Ishikawa (cell line): Measurements from ENCODE around the gene EGF.

Source experiments
- CEBPB ChIP-seq: IDR thresholded peaks from 2 replicates; pipeline ENCODE4 v1.6.1; 2012
- CREB1 ChIP-seq: IDR thresholded peaks from 2 replicates; pipeline ENCODE4 v1.6.1; 2012; ENCODE audit warnings: low read depth
- EGR1 ChIP-seq: IDR thresholded peaks from 2 replicates; pipeline ENCODE4 v1.6.1; 2012
- EP300 ChIP-seq: IDR thresholded peaks from 2 replicates; pipeline ENCODE4 v1.6.1; 2012; ENCODE audit warnings: borderline replicate concordance
- FOXM1 ChIP-seq: IDR thresholded peaks from 2 replicates; pipeline ENCODE4 v1.6.1; 2012; ENCODE audit warnings: low read depth, borderline replicate concordance
- MAX ChIP-seq: IDR thresholded peaks from 2 replicates; pipeline ENCODE4 v1.6.1; 2012
- NFIC ChIP-seq: IDR thresholded peaks from 2 replicates; pipeline ENCODE4 v1.6.1; 2012
- RAD21 ChIP-seq: IDR thresholded peaks from 2 replicates; pipeline ENCODE4 v1.6.1; 2012; ENCODE audit warnings: low read depth
- REST ChIP-seq: IDR thresholded peaks from 2 replicates; pipeline ENCODE4 v1.6.1; 2012; ENCODE audit warnings: low read depth, mild to moderate bottlenecking
- TAF1 ChIP-seq: IDR thresholded peaks from 2 replicates; pipeline ENCODE4 v1.6.1; 2012; ENCODE audit warnings: low read depth, mild to moderate bottlenecking
- TCF12 ChIP-seq: IDR thresholded peaks from 2 replicates; pipeline ENCODE4 v1.6.1; 2012; ENCODE audit warnings: low read depth
- TEAD4 ChIP-seq: IDR thresholded peaks from 2 replicates; pipeline ENCODE4 v1.6.1; 2012
- YY1 ChIP-seq: IDR thresholded peaks from 2 replicates; pipeline ENCODE4 v1.6.1; 2012; ENCODE audit warnings: low read depth
- ZBTB7A ChIP-seq: IDR thresholded peaks from 2 replicates; pipeline ENCODE4 v1.6.1; 2012; ENCODE audit warnings: low read depth
- TF ChIP-seq, protein P1 (sequence below): IDR thresholded peaks from 2 replicates; pipeline ENCODE4 v1.6.1; 2012

EGF gene

GRCh38 chr4:109902559-109903251, 10.0 kb upstream of the EGF start:
- TF ChIP-seq NFIC (no peak), TAF1 (no peak), TCF12 (no peak), FOXM1 (no peak), ZBTB7A (no peak), CREB1 (no peak), RAD21 (no peak), MAX (no peak), EP300 (no peak), TEAD4 (no peak), CEBPB (no peak), REST (no peak)
- TF ChIP-seq, protein P1, sequence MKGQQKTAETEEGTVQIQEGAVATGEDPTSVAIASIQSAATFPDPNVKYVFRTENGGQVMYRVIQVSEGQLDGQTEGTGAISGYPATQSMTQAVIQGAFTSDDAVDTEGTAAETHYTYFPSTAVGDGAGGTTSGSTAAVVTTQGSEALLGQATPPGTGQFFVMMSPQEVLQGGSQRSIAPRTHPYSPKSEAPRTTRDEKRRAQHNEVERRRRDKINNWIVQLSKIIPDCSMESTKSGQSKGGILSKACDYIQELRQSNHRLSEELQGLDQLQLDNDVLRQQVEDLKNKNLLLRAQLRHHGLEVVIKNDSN, result no peak

GRCh38 chr4:109908731-109909130, 4.0 kb upstream of the EGF start:
- TF ChIP-seq FOXM1, result no peak
- no peak for TF ChIP-seq TEAD4
- no peak for TF ChIP-seq NFIC
- TF ChIP-seq CREB1, result no peak
- no peak for TF ChIP-seq RAD21
- no peak for TF ChIP-seq YY1
- TF ChIP-seq TCF12, result no peak
- no peak for TF ChIP-seq ZBTB7A
- no peak for TF ChIP-seq MAX
- TF ChIP-seq EGR1, result no peak
- no peak for TF ChIP-seq CEBPB
- no peak for TF ChIP-seq TAF1
- no peak for TF ChIP-seq REST
- TF ChIP-seq EP300, result no peak
- TF ChIP-seq, protein P1, result no peak

- TF ChIP-seq TAF1 (no peak), RAD21 (no peak), YY1 (no peak), FOXM1 (no peak), TCF12 (no peak), EGR1 (no peak), MAX (no peak), REST (no peak), NFIC (no peak), TEAD4 (no peak), ZBTB7A (no peak), CREB1 (no peak), CEBPB (no peak), EP300 (no peak)
- TF ChIP-seq, protein P1, result no peak
These were observed 2.4 kb upstream of the EGF start for GRCh38 chr4:109910256-109910655.
